ENCODE data around the gene MRI1. TPM values are rescaled to one million over a fixed set of nuclear protein-coding genes. Genes with fewer than 3 reads are reported as not detected.

MRI1 gene
- total and polyA plus RNA-seq, 10 of the 15 experiments (the other 5 are each of a cell fraction or from before 2014, with no cell fraction given): 5.4 to 50.3 (median 28.3) TPM

GRCh38 chr19:13774217-13775191, 10.2 kb downstream of the MRI1 start, which contains the start of gene C19orf53 (continued):
- peak; percentile 99 for TF ChIP-seq E2F8 (IDR thresholded peaks at IDR 0.05; ENCODE audit: low read depth, partially characterized antibody)
- TF ChIP-seq YY1 (IDR thresholded peaks at IDR 0.05; ENCODE audit: low read depth, low read length): peak; percentile 95
- peak; percentile 86 for TF ChIP-seq MAX (IDR thresholded peaks at IDR 0.05; ENCODE audit: low read depth, low read length)
- TF ChIP-seq MLLT1 (IDR thresholded peaks at IDR 0.05): peak; percentile 89
- TF ChIP-seq SIX5 (IDR thresholded peaks at IDR 0.05; ENCODE audit: low read depth, low read length, severe bottlenecking): peak; percentile 96
- peak; percentile 91 for TF ChIP-seq E4F1 (IDR thresholded peaks at IDR 0.05; ENCODE audit: borderline replicate concordance, partially characterized antibody)
- TF ChIP-seq BRCA1 (IDR thresholded peaks at IDR 0.05; ENCODE audit: low read depth, low read length): no peak
- TF ChIP-seq BMI1 (IDR thresholded peaks at IDR 0.05; ENCODE audit: borderline replicate concordance): no peak
- TF ChIP-seq IRF3 (IDR thresholded peaks at IDR 0.05): peak; percentile 9; the same call in 1 of the 2 replicates
- TF ChIP-seq HSF1 (IDR thresholded peaks at IDR 0.05; ENCODE audit: low read depth, low read length): no peak
- TF ChIP-seq PAX8 (IDR thresholded peaks at IDR 0.05): no peak
- peak; percentile 99 for TF ChIP-seq POLR2A (IDR thresholded peaks at IDR 0.05; ENCODE audit: low read depth, low read length)
- TF ChIP-seq IRF5 (IDR thresholded peaks at IDR 0.05; ENCODE audit: borderline replicate concordance): no peak
